ENCODE measurements around the gene ARL8A. TPM values are rescaled to one million over a fixed set of nuclear protein-coding genes. Genes with fewer than 3 reads are reported as not detected.

The ARL8A gene
- total and polyA plus RNA-seq, 2 experiments from 2014 or later, result 30.3 to 32.7 TPM

- Histone ChIP-seq H4K20me1 (replicated peaks; ENCODE audit: insufficient read depth) (no peaks in the 10 kb centered on the region), H3K4me3 (no peak overlapping the region), H3K4me1 (ENCODE audit: insufficient read depth) (peaks cover 8% of the 10 kb centered on the region), H3K79me2 (replicated peaks; ENCODE audit: insufficient read depth) (peaks cover 4% of the 10 kb centered on the region), H3K4me2 (no peak overlapping the region), H3K27ac (ENCODE audit: low read depth) (no peak overlapping the region), H3K36me3 (ENCODE audit: insufficient read depth) (no peaks in the 10 kb centered on the region), H2AFZ (no peak overlapping the region), H3F3A (replicated peaks; ENCODE audit: low read depth) (0 out of 2 replicates have a peak, but pooled peaks cover under 1% of the 10 kb centered on the region), H3K27me3 (ENCODE audit: insufficient read depth) (0 out of 2 replicates have a peak, but pooled peaks cover 7% of the 10 kb centered on the region), H3K9me2 (ENCODE audit: insufficient read depth) (no peaks in the 10 kb centered on the region)
- DNase-seq (ENCODE audit: low spot score), result no peak
- Mint-ChIP-seq H3K27me3 (ENCODE audit: insufficient read depth, low read depth, poor library complexity) (peaks cover 10% of the 10 kb centered on the region), H3K4me1 (peaks cover 10% of the 10 kb centered on the region), H3K4me3 (no peak overlapping the region), H3K9me3 (no peaks in the 10 kb centered on the region; the same call in 2 of the 3 replicates), H3K27ac (no peak overlapping the region), H3K36me3 (ENCODE audit: low read depth) (no peaks in the 10 kb centered on the region)
- TF ChIP-seq POLR2AphosphoS5 (IDR thresholded peaks at IDR 0.05; ENCODE audit: low read depth), result no peak
- TF ChIP-seq ETS1 (IDR thresholded peaks at IDR 0.05), result no peak
- TF ChIP-seq EZH2 (IDR thresholded peaks at IDR 0.05; ENCODE audit: low read depth, unreplicated experiment), result no peak
- TF ChIP-seq EZH2phosphoT487 (IDR thresholded peaks at IDR 0.05; ENCODE audit: unreplicated experiment), result no peak
- TF ChIP-seq, protein P1, sequence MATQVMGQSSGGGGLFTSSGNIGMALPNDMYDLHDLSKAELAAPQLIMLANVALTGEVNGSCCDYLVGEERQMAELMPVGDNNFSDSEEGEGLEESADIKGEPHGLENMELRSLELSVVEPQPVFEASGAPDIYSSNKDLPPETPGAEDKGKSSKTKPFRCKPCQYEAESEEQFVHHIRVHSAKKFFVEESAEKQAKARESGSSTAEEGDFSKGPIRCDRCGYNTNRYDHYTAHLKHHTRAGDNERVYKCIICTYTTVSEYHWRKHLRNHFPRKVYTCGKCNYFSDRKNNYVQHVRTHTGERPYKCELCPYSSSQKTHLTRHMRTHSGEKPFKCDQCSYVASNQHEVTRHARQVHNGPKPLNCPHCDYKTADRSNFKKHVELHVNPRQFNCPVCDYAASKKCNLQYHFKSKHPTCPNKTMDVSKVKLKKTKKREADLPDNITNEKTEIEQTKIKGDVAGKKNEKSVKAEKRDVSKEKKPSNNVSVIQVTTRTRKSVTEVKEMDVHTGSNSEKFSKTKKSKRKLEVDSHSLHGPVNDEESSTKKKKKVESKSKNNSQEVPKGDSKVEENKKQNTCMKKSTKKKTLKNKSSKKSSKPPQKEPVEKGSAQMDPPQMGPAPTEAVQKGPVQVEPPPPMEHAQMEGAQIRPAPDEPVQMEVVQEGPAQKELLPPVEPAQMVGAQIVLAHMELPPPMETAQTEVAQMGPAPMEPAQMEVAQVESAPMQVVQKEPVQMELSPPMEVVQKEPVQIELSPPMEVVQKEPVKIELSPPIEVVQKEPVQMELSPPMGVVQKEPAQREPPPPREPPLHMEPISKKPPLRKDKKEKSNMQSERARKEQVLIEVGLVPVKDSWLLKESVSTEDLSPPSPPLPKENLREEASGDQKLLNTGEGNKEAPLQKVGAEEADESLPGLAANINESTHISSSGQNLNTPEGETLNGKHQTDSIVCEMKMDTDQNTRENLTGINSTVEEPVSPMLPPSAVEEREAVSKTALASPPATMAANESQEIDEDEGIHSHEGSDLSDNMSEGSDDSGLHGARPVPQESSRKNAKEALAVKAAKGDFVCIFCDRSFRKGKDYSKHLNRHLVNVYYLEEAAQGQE (IDR thresholded peaks at IDR 0.05; ENCODE audit: unreplicated experiment), result no peak
- TF ChIP-seq ZNF331 (CRISPR knock-in tag; IDR thresholded peaks at IDR 0.05; ENCODE audit: low read depth), result no peak
- no peak for TF ChIP-seq ZNF114 (CRISPR knock-in tag; IDR thresholded peaks at IDR 0.05)
- no peak for TF ChIP-seq STAT1 (IDR thresholded peaks at IDR 0.05; ENCODE audit: unreplicated experiment)
- TF ChIP-seq NANOG (IDR thresholded peaks at IDR 0.05; ENCODE audit: borderline replicate concordance), result no peak
- no peak for TF ChIP-seq CREB1 (CRISPR knock-in tag; IDR thresholded peaks at IDR 0.05; ENCODE audit: low read depth)
- TF ChIP-seq ZNF462 (CRISPR knock-in tag; IDR thresholded peaks at IDR 0.05), result no peak
- no peak for ATAC-seq
Measured at GRCh38 chr1:202148391-202148790, 3.9 kb upstream of the ARL8A start.
